GM12801 (cell line): ENCODE data around the gene CTIF.

ENCODE experiments used
- TF ChIP-seq, protein P1 (sequence below): IDR thresholded peaks from one replicate; pipeline ENCODE4 v1.5.1; 2011; ENCODE audit warnings: control low read depth; ENCODE audit not compliant: insufficient read length; ENCODE audit errors: extremely low read depth

CTIF gene

GRCh38 chr18:48762836-48763718 is 224.2 kb downstream of the CTIF start:
- TF ChIP-seq, protein P1, sequence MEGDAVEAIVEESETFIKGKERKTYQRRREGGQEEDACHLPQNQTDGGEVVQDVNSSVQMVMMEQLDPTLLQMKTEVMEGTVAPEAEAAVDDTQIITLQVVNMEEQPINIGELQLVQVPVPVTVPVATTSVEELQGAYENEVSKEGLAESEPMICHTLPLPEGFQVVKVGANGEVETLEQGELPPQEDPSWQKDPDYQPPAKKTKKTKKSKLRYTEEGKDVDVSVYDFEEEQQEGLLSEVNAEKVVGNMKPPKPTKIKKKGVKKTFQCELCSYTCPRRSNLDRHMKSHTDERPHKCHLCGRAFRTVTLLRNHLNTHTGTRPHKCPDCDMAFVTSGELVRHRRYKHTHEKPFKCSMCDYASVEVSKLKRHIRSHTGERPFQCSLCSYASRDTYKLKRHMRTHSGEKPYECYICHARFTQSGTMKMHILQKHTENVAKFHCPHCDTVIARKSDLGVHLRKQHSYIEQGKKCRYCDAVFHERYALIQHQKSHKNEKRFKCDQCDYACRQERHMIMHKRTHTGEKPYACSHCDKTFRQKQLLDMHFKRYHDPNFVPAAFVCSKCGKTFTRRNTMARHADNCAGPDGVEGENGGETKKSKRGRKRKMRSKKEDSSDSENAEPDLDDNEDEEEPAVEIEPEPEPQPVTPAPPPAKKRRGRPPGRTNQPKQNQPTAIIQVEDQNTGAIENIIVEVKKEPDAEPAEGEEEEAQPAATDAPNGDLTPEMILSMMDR, result no peak

GRCh38 chr18:48763719-48764100 is 224.9 kb downstream of the CTIF start:
- TF ChIP-seq, protein P1, result no peak

DNA sequence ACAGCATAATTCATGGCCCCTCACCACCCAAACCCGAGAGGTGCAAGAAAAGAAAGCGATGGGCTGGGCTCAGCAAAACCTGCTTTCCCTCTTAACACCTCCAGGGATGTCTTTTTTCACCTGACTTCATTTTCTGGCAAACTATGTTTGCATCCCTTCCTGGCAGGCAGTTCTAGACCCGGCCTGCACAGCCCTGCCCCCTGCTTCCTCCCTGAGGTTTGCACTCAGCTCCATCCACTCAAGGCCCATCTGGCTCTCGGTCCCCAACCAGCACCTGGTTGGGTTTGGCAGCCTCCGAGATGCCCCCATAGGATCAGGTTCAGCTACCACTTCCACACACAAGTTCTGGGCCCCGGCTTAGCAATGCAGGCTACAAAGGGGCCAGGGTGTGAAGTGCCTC is 226.2 kb downstream of the CTIF start:
- TF ChIP-seq, protein P1, result no peak

DNA sequence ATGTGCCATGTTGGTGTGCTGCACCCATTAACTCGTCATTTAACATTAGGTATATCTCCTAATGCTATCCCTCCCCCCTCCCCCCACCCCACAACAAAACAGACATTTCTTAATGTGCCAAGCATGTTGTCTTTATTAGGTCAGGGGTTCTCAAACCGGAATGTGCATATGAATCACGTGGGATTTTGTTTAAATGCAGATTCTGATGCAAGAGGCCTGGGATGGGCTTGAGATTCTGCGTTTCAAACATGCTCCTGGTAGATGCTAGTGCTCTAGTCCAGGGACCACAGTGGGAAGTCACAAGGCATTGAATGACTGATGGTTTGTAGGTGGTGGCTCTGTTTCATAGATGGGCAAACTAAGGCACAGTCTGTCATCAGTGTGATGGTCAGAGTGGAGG is 227.2 kb downstream of the CTIF start:
- TF ChIP-seq, protein P1, result no peak

GRCh38 chr18:48766487-48766886 is 227.7 kb downstream of the CTIF start:
- TF ChIP-seq, protein P1, result no peak

- TF ChIP-seq, protein P1, result no peak
Measured at GRCh38 chr18:48767090-48767690, 228.4 kb downstream of the CTIF start.

- TF ChIP-seq, protein P1, result no peak
Measured at GRCh38 chr18:48769006-48769636, 230.3 kb downstream of the CTIF start.
